Measurements from ENCODE around the gene BABAM2. TPM values are rescaled to one million over a fixed set of nuclear protein-coding genes. Genes with fewer than 3 reads are reported as not detected.

The BABAM2 gene
- total and polyA plus RNA-seq, 2 of the 4 experiments (the other 2 are of a cell fraction), result 20.9 to 23.1 TPM

GRCh38 chr2:28342081-28342967 is 451.8 kb downstream of the BABAM2 start:
- Histone ChIP-seq H3K4me1 (ENCODE audit: control insufficient read depth, insufficient read depth, low read length) (peaks cover 36% of the 10 kb centered on the region), H3K27ac (ENCODE audit: insufficient read depth, low read length) (peak overlapping the region; percentile 82), H4K5ac (ENCODE audit: low read depth, low read length) (peak overlapping the region; percentile 14), H3K18ac (ENCODE audit: low read depth, low read length) (peak overlapping the region; percentile 28), H3K4me3 (ENCODE audit: insufficient read depth, low read depth, low read length) (no peak overlapping the region), H4K20me1 (ENCODE audit: insufficient read depth, low read length) (no peaks in the 10 kb centered on the region), H3K27me3 (ENCODE audit: control insufficient read depth, insufficient read depth, low read length) (no peaks in the 10 kb centered on the region), H4K91ac (ENCODE audit: insufficient read depth, low read depth, low read length) (peak overlapping the region; percentile 82), H2BK20ac (ENCODE audit: low read depth, low read length) (peak overlapping the region; percentile 81), H3K79me1 (ENCODE audit: low read depth in 1 of 2, low read length in 2 of 2) (no peaks in the 10 kb centered on the region), H3K14ac (replicated peaks; ENCODE audit: low read depth, low read length) (peak overlapping the region; percentile 74), H3K23ac (ENCODE audit: low read depth, low read length) (peak overlapping the region; percentile 70), H3K9me1 (ENCODE audit: insufficient read depth, low read length) (peaks cover 20% of the 10 kb centered on the region), H3K9ac (ENCODE audit: low read depth, low read length) (peak overlapping the region; percentile 35), H4K8ac (ENCODE audit: low read depth in 2 of 2, low read length in 2 of 2) (peak overlapping the region; percentile 14 to 84), H3K9me3 (ENCODE audit: control insufficient read depth, insufficient read depth, low read length) (no peaks in the 10 kb centered on the region), H3K4ac (ENCODE audit: low read depth, low read length) (peak overlapping the region; percentile 87), H2AK9ac (replicated peaks; ENCODE audit: low read depth, low read length, poor library complexity) (peak overlapping the region; percentile 71), H2AFZ (replicated peaks; ENCODE audit: low read length, poor library complexity) (peak overlapping the region; percentile 89), H2BK120ac (ENCODE audit: low read depth, low read length) (peak overlapping the region; percentile 86), H3K4me2 (ENCODE audit: low read depth, low read length) (peak overlapping the region; percentile 26), H2BK5ac (ENCODE audit: low read depth, low read length, poor library complexity, severe bottlenecking) (peak overlapping the region; percentile 45), H2BK15ac (ENCODE audit: low read depth, low read length) (peak overlapping the region; percentile 79; the same call in 2 of the 3 replicates), H3K36me3 (ENCODE audit: control insufficient read depth, insufficient read depth, low read length) (peaks cover 3% of the 10 kb centered on the region; the same call in 1 of the 2 replicates), H2AK5ac (ENCODE audit: low read depth, low read length) (peak overlapping the region; percentile 93), H3K56ac (ENCODE audit: extremely low read depth, insufficient read depth, low read length) (peak overlapping the region; percentile 62)
- BruUV-seq (replicated peaks), result no TSS peak
- ChIA-PET POLR2A (ENCODE audit: unreplicated experiment) (no interaction called here), CTCF (interaction anchor here (0.6 to 1.3 kb wide), 3 partner anchors 10 to 495 kb away, joined by 3 to 5 read pairs (median 4); no protein-coding TSS in a partner anchor)
- DNase-seq (peak; percentile 84), ATAC-seq (ENCODE audit: low read depth) (peak; percentile 39)
- dilution Hi-C loops (cut with HindIII; ENCODE audit: low sequenced_read_pairs, unreplicated experiment), result no loop called here
- 53% methylated on average over 5 of the region's 15 CpGs; no CpG with 5 or more reads in 1 of the 2 experiments for WGBS, 2 experiments (ENCODE audit: extremely low coverage in 2 of 2, insufficient read length in 1 of 2)
- in situ Hi-C loops (cut with MboI; ENCODE audit: low sequenced_read_pairs), result no loop called here
- intact Hi-C loops (cut with micrococcal nuclease), result no loop called here
- TF ChIP-seq SMC3 (IDR thresholded peaks at IDR 0.05; ENCODE audit: low read depth, low read length), result no peak
- peak; percentile 93 for TF ChIP-seq MAFK (IDR thresholded peaks at IDR 0.05; ENCODE audit: low read depth, low read length)
- no peak for TF ChIP-seq ELK1 (IDR thresholded peaks at IDR 0.05; ENCODE audit: borderline replicate concordance, low read depth, low read length)
- no peak for TF ChIP-seq CTCF (conservative IDR thresholded peaks at IDR 0.05; ENCODE audit: low read depth, low read length)
- peak; percentile 95 for TF ChIP-seq NFE2L2 (IDR thresholded peaks at IDR 0.05; ENCODE audit: low read depth, low read length)
- TF ChIP-seq USF2 (IDR thresholded peaks at IDR 0.05; ENCODE audit: low read depth, low read length), result no peak
- TF ChIP-seq RFX5 (IDR thresholded peaks at IDR 0.05; ENCODE audit: low read depth, low read length), result no peak
- TF ChIP-seq CHD1 (IDR thresholded peaks at IDR 0.05; ENCODE audit: low read depth, low read length), result no peak
- no peak for TF ChIP-seq RAD21 (IDR thresholded peaks at IDR 0.05; ENCODE audit: low read length)
- TF ChIP-seq BHLHE40 (IDR thresholded peaks at IDR 0.05; ENCODE audit: low read depth, low read length), result peak; percentile 18; the same call in 1 of the 2 replicates
- TF ChIP-seq CEBPB (IDR thresholded peaks at IDR 0.05; ENCODE audit: low read depth, low read length), result peak; percentile 61
- TF ChIP-seq POLR2A (IDR thresholded peaks at IDR 0.05; ENCODE audit: low read depth, low read length), result no peak
- TF ChIP-seq RCOR1 (IDR thresholded peaks at IDR 0.05; ENCODE audit: insufficient replicate concordance, low read length), result no peak
- TF ChIP-seq MXI1 (IDR thresholded peaks at IDR 0.05; ENCODE audit: borderline replicate concordance, low read depth, low read length), result 0 out of 2 replicates have a peak, but pooled peaks have one; percentile 9
